SK-N-SH treated with all-trans-retinoic acid at 6 μM for 48 hours (cell line): ENCODE measurements around the gene TBL1XR1.
A peak's percentile ranks its signal among the peaks of the same experiment; 100 is the strongest.

Experiments used
- ATAC-seq: fragments of 200-7000 bp; cut with Tn5 transposase; 3 replicates; pipeline ENCODE4 v1.9.1; 2020; ENCODE audit warnings: mild to moderate bottlenecking, moderate library complexity
- ARNTL ChIP-seq: fragments of 450-650 bp; formaldehyde crosslinking; IDR thresholded peaks from 2 replicates; pipeline ENCODE4 v1.5.0; 2020; ENCODE audit warnings: low read depth, mild to moderate bottlenecking, moderate library complexity, borderline replicate concordance
- BACH2 ChIP-seq: fragments of 250-450 bp; sonication (Bioruptor Pico); IDR thresholded peaks from 2 replicates; pipeline ENCODE4 v1.9.0; 2021; ENCODE audit warnings: mild to moderate bottlenecking, borderline replicate concordance
- CSDC2 ChIP-seq: fragments of 250-450 bp; sonication (Bioruptor Pico); IDR thresholded peaks from 2 replicates; pipeline ENCODE4 v1.5.0; 2020; ENCODE audit warnings: mild to moderate bottlenecking, moderate library complexity
- ESRRG ChIP-seq: fragments of 250-450 bp; sonication (Bioruptor Pico); IDR thresholded peaks from 2 replicates; pipeline ENCODE4 v1.6.1; 2021; ENCODE audit warnings: mild to moderate bottlenecking
- GLIS3 ChIP-seq: fragments of 250-450 bp; sonication (Bioruptor Pico); IDR thresholded peaks from 2 replicates; pipeline ENCODE4 v1.5.0; 2020; ENCODE audit warnings: mild to moderate bottlenecking, moderate library complexity
- ISL1 ChIP-seq: fragments of 250-450 bp; sonication (Bioruptor Pico); IDR thresholded peaks from 2 replicates; pipeline ENCODE4 v2.1.2; 2022; ENCODE audit warnings: mild to moderate bottlenecking, moderate library complexity
- OSR1 ChIP-seq: fragments of 250-450 bp; sonication (Bioruptor Pico); IDR thresholded peaks from 2 replicates; pipeline ENCODE4 v1.8.0; 2022; ENCODE audit warnings: moderate library complexity, mild to moderate bottlenecking, inconsistent platforms
- PPARA ChIP-seq: fragments of 250-450 bp; sonication (Bioruptor Pico); IDR thresholded peaks from 2 replicates; pipeline ENCODE4 v1.5.0; 2020; ENCODE audit warnings: mild to moderate bottlenecking, borderline replicate concordance
- RARB ChIP-seq: fragments of 250-450 bp; sonication (Bioruptor Pico); IDR thresholded peaks from 2 replicates; pipeline ENCODE4 v1.8.0; 2021; ENCODE audit warnings: mild to moderate bottlenecking, moderate library complexity
- TCF4 ChIP-seq: fragments of 250-450 bp; sonication (Bioruptor Pico); IDR thresholded peaks from 2 replicates; pipeline ENCODE4 v1.8.0; 2021; ENCODE audit warnings: mild to moderate bottlenecking, moderate library complexity, borderline replicate concordance
- TOX ChIP-seq: fragments of 250-450 bp; sonication (Bioruptor Pico); IDR thresholded peaks from 2 replicates; pipeline ENCODE4 v1.8.0; 2021; ENCODE audit warnings: mild to moderate bottlenecking, moderate library complexity, borderline replicate concordance
- ZC3H10 ChIP-seq: fragments of 250-450 bp; sonication (Bioruptor Pico); IDR thresholded peaks from 2 replicates; pipeline ENCODE4 v1.5.1; 2021; ENCODE audit warnings: mild to moderate bottlenecking, moderate library complexity
- ZFP3 ChIP-seq: fragments of 250-450 bp; sonication (Bioruptor Pico); IDR thresholded peaks from 2 replicates; pipeline ENCODE4 v1.5.0; 2020; ENCODE audit warnings: mild to moderate bottlenecking, moderate library complexity
- ZFP30 ChIP-seq: fragments of 450-650 bp; formaldehyde crosslinking; IDR thresholded peaks from 2 replicates; pipeline ENCODE4 v1.5.0; 2022; ENCODE audit warnings: mild to moderate bottlenecking, moderate library complexity
- ZNF565 ChIP-seq: fragments of 450-650 bp; formaldehyde crosslinking; conservative IDR thresholded peaks from 2 replicates; pipeline ENCODE4 v1.5.0; 2020; ENCODE audit warnings: low read depth, mild to moderate bottlenecking, moderate library complexity
- ZNF70 ChIP-seq: fragments of 450-650 bp; formaldehyde crosslinking; IDR thresholded peaks from 2 replicates; pipeline ENCODE4 v1.5.0; 2020; ENCODE audit warnings: mild to moderate bottlenecking, moderate library complexity
- ZNF8 ChIP-seq: fragments of 450-650 bp; formaldehyde crosslinking; IDR thresholded peaks from 2 replicates; pipeline ENCODE4 v1.5.0; 2020; ENCODE audit warnings: mild to moderate bottlenecking, moderate library complexity
- TF ChIP-seq, protein P1 (sequence below): fragments of 250-450 bp; sonication (Bioruptor Pico); IDR thresholded peaks from 2 replicates; pipeline ENCODE4 v1.8.0; 2021; ENCODE audit warnings: low read depth, mild to moderate bottlenecking, moderate library complexity, borderline replicate concordance
- TF ChIP-seq, protein P2 (sequence below): fragments of 250-450 bp; sonication (Bioruptor Pico); IDR thresholded peaks from 2 replicates; pipeline ENCODE4 v1.8.0; 2020; ENCODE audit warnings: mild to moderate bottlenecking, moderate library complexity, borderline replicate concordance
- TF ChIP-seq, protein P3 (sequence below): fragments of 250-450 bp; sonication (Bioruptor Pico); IDR thresholded peaks from 2 replicates; pipeline ENCODE4 v1.5.1; 2021; ENCODE audit warnings: mild to moderate bottlenecking, moderate library complexity
- TF ChIP-seq, protein P4 (sequence below): fragments of 250-450 bp; sonication (Bioruptor Pico); IDR thresholded peaks from 2 replicates; pipeline ENCODE4 v1.5.0; 2020; ENCODE audit warnings: mild to moderate bottlenecking, moderate library complexity
- TF ChIP-seq, protein P5 (sequence below): fragments of 250-450 bp; sonication (Bioruptor Pico); IDR thresholded peaks from 2 replicates; pipeline ENCODE4 v1.5.1; 2020; ENCODE audit warnings: low read depth, mild to moderate bottlenecking, moderate library complexity

Gene TBL1XR1

DNA sequence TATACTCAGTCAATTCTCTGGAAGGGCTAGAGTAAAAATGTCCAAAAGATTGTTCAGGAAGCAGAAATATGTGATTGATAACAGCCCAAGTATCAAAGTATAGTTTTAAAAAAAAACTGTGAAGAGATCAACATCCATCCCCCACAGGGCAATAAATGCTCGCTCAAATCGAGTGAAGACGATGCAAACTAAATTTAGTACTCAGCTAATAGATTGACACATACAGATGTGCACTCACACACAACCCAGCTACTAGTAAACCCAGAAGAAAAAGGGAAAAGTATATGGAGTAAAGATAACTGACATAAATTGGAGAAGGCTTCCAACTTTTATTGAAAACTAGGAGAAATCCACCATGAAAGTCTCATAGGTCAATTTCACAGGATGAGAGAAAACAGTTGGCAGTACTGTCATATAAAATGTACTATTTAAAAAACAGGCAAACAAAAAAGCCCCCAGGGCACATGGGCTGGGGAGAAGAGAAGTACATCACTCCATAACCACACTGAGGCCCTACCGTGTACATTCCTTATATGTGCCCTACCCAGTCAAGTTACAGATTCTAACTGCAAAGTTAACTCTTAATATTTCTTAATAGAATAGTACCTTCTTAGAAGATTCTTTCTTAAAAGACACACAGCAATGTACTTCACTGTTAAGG lies 125.7 kb downstream of the TBL1XR1 start:
- no peak for TF ChIP-seq ESRRG
- no peak for TF ChIP-seq BACH2 (CRISPR knock-in tag)
- TF ChIP-seq ZFP30 (CRISPR knock-in tag), result no peak
- no peak for TF ChIP-seq ZC3H10 (CRISPR knock-in tag)
- no peak for TF ChIP-seq RARB (CRISPR knock-in tag)
- no peak for TF ChIP-seq OSR1 (CRISPR knock-in tag)
- TF ChIP-seq, protein P1, sequence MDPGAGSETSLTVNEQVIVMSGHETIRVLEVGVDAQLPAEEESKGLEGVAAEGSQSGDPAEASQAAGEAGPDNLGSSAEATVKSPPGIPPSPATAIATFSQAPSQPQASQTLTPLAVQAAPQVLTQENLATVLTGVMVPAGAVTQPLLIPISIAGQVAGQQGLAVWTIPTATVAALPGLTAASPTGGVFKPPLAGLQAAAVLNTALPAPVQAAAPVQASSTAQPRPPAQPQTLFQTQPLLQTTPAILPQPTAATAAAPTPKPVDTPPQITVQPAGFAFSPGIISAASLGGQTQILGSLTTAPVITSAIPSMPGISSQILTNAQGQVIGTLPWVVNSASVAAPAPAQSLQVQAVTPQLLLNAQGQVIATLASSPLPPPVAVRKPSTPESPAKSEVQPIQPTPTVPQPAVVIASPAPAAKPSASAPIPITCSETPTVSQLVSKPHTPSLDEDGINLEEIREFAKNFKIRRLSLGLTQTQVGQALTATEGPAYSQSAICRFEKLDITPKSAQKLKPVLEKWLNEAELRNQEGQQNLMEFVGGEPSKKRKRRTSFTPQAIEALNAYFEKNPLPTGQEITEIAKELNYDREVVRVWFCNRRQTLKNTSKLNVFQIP, result no peak
- no peak for TF ChIP-seq PPARA
- TF ChIP-seq ZFP3, result no peak
- no peak for TF ChIP-seq ARNTL (CRISPR knock-in tag)
- TF ChIP-seq TOX, result no peak
- TF ChIP-seq, protein P2, sequence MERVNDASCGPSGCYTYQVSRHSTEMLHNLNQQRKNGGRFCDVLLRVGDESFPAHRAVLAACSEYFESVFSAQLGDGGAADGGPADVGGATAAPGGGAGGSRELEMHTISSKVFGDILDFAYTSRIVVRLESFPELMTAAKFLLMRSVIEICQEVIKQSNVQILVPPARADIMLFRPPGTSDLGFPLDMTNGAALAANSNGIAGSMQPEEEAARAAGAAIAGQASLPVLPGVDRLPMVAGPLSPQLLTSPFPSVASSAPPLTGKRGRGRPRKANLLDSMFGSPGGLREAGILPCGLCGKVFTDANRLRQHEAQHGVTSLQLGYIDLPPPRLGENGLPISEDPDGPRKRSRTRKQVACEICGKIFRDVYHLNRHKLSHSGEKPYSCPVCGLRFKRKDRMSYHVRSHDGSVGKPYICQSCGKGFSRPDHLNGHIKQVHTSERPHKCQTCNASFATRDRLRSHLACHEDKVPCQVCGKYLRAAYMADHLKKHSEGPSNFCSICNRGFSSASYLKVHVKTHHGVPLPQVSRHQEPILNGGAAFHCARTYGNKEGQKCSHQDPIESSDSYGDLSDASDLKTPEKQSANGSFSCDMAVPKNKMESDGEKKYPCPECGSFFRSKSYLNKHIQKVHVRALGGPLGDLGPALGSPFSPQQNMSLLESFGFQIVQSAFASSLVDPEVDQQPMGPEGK (CRISPR knock-in tag), result no peak
- no peak for TF ChIP-seq TCF4
- TF ChIP-seq GLIS3 (CRISPR knock-in tag), result no peak
- TF ChIP-seq ZNF565 (CRISPR knock-in tag), result no peak
- TF ChIP-seq, protein P3, sequence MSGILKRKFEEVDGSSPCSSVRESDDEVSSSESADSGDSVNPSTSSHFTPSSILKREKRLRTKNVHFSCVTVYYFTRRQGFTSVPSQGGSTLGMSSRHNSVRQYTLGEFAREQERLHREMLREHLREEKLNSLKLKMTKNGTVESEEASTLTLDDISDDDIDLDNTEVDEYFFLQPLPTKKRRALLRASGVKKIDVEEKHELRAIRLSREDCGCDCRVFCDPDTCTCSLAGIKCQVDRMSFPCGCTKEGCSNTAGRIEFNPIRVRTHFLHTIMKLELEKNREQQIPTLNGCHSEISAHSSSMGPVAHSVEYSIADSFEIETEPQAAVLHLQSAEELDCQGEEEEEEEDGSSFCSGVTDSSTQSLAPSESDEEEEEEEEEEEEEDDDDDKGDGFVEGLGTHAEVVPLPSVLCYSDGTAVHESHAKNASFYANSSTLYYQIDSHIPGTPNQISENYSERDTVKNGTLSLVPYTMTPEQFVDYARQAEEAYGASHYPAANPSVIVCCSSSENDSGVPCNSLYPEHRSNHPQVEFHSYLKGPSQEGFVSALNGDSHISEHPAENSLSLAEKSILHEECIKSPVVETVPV, result no peak
- TF ChIP-seq, protein P4, sequence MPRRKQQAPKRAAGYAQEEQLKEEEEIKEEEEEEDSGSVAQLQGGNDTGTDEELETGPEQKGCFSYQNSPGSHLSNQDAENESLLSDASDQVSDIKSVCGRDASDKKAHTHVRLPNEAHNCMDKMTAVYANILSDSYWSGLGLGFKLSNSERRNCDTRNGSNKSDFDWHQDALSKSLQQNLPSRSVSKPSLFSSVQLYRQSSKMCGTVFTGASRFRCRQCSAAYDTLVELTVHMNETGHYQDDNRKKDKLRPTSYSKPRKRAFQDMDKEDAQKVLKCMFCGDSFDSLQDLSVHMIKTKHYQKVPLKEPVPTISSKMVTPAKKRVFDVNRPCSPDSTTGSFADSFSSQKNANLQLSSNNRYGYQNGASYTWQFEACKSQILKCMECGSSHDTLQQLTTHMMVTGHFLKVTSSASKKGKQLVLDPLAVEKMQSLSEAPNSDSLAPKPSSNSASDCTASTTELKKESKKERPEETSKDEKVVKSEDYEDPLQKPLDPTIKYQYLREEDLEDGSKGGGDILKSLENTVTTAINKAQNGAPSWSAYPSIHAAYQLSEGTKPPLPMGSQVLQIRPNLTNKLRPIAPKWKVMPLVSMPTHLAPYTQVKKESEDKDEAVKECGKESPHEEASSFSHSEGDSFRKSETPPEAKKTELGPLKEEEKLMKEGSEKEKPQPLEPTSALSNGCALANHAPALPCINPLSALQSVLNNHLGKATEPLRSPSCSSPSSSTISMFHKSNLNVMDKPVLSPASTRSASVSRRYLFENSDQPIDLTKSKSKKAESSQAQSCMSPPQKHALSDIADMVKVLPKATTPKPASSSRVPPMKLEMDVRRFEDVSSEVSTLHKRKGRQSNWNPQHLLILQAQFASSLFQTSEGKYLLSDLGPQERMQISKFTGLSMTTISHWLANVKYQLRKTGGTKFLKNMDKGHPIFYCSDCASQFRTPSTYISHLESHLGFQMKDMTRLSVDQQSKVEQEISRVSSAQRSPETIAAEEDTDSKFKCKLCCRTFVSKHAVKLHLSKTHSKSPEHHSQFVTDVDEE, result no peak
- no peak for TF ChIP-seq ZNF8 (CRISPR knock-in tag)
- no peak for TF ChIP-seq ZNF70 (CRISPR knock-in tag)
- TF ChIP-seq, protein P5, sequence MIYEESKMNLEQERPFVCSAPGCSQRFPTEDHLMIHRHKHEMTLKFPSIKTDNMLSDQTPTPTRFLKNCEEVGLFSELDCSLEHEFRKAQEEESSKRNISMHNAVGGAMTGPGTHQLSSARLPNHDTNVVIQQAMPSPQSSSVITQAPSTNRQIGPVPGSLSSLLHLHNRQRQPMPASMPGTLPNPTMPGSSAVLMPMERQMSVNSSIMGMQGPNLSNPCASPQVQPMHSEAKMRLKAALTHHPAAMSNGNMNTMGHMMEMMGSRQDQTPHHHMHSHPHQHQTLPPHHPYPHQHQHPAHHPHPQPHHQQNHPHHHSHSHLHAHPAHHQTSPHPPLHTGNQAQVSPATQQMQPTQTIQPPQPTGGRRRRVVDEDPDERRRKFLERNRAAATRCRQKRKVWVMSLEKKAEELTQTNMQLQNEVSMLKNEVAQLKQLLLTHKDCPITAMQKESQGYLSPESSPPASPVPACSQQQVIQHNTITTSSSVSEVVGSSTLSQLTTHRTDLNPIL (CRISPR knock-in tag), result no peak
- ATAC-seq, result no peak

DNA sequence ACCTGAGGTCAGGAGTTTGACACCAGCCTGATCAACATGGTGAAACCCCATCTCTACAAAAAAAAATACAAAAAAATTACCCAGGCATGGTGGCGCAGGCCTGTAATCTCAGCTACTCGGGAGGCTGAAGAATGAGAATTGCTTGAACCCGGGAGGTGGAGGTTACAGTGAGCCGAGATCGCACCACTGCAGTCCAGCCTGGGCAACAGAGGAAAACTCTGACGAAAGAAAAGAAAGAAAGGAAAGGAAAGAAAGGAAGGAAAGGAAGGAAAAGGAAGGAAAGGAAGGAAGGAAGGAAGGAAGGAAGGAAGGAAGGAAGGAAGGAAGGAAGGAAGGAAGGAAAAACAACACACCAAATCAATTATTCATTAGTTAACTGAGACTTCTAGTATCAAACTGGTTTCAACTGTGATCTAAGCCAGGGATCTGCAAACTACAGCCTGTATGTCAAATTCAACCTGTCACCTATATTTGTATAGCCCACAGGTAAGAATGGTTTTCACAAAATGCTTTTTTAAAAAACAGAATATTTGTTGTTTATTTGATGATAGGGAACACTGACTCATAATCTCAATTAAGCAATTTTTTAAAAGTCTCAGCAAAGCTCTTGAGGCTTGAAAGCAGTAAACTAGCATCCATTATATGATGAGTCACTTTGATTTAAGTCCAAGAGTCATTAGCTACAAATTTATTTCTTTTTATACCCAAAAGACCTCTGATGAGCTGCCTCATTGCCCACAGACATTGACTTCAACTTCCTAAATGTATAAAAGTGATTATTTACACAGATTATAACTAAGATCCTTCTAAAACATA lies 127.6 kb downstream of the TBL1XR1 start:
- no peak for TF ChIP-seq ZFP30 (CRISPR knock-in tag)
- no peak for TF ChIP-seq ZNF70 (CRISPR knock-in tag)
- TF ChIP-seq ISL1 (CRISPR knock-in tag), result peak; percentile 74
- TF ChIP-seq CSDC2 (CRISPR knock-in tag), result no peak
- no peak for TF ChIP-seq TOX
- no peak for TF ChIP-seq ZNF8 (CRISPR knock-in tag)
- TF ChIP-seq, protein P5 (CRISPR knock-in tag), result no peak
- TF ChIP-seq, protein P4, result no peak
- peak; percentile 54; the same call in 2 of the 3 replicates for ATAC-seq
